Lung (tissue), 12 donors: ENCODE results near the gene ADAMTS2. TPM values are rescaled to one million over a fixed set of nuclear protein-coding genes. Genes with fewer than 3 reads are reported as not detected.

Source experiments
- ATAC-seq: fragments of 200-7000 bp; cut with Tn5 transposase; one replicate; pipeline ENCODE4 v1.9.1; 2020; ENCODE audit warnings: moderate number of reproducible peaks; ENCODE audit not compliant: insufficient read depth, low FRiP score
- DNase-seq, 3 donors: peaks; one replicate each; pipeline ENCODE4 v3.0.0-alpha.2; 2013 to 2017
- H3K27ac ChIP-seq, 2 donors: one replicate each; pipeline ENCODE4 v1.5.1; 2013; ENCODE audit warnings: mild to moderate bottlenecking in 2 of 2, moderate library complexity in 2 of 2, control low read depth in 1 of 2, inconsistent platforms in 1 of 2, low read depth in 1 of 2, low read length in 1 of 2
- H3K27me3 ChIP-seq, 3 donors: one replicate each; pipeline ENCODE4 v1.5.1; 2013; ENCODE audit warnings: low read length in 2 of 3; ENCODE audit not compliant: control insufficient read depth in 3 of 3, insufficient read depth in 3 of 3
- H3K36me3 ChIP-seq, 4 donors: one replicate each; pipeline ENCODE4 v1.5.1; 2013; ENCODE audit warnings: low read length in 4 of 4, mild to moderate bottlenecking in 1 of 4, moderate library complexity in 1 of 4; ENCODE audit not compliant: control insufficient read depth in 4 of 4, insufficient read depth in 4 of 4
- H3K4me1 ChIP-seq, 5 donors: one replicate each; pipeline ENCODE4 v1.5.1; 2013; ENCODE audit warnings: low read length in 5 of 5, mild to moderate bottlenecking in 2 of 5, moderate library complexity in 1 of 5; ENCODE audit not compliant: control insufficient read depth in 5 of 5, insufficient read depth in 5 of 5
- H3K4me3 ChIP-seq: one replicate; pipeline ENCODE4 v1.5.1; 2013; ENCODE audit warnings: mild to moderate bottlenecking, control low read depth, moderate library complexity
- H3K9ac ChIP-seq, 2 donors: one replicate each; pipeline ENCODE4 v1.5.1; 2013; ENCODE audit warnings: low read length in 2 of 2, control low read depth in 1 of 2; ENCODE audit not compliant: insufficient read depth in 1 of 2
- H3K9me3 ChIP-seq, 4 donors: one replicate each; pipeline ENCODE4 v1.5.1; 2013; ENCODE audit warnings: low read length in 3 of 4, mild to moderate bottlenecking in 1 of 4, moderate library complexity in 1 of 4; ENCODE audit not compliant: control insufficient read depth in 4 of 4, insufficient read depth in 3 of 4
- CTCF ChIP-seq: IDR thresholded peaks from 2 replicates; pipeline ENCODE4 v1.5.1; 2012; ENCODE audit warnings: mild to moderate bottlenecking; ENCODE audit errors: control extremely low read depth, extremely low read depth
- WGBS, 2 donors: extraction: QIAGEN DNeasy Blood & Tissue Kit; methylation state at CpG; one replicate each; pipeline ENCODE4 v1.1.7; 2013; 5-methylcytosine and 5-hydroxymethylcytosine counted together
- polyA plus RNA-seq, 2 donors: library from polyadenylated mRNA; stranded (reverse); fragments of 200-250 nt; gene quantifications; one replicate each; pipeline ENCODE4 v1.2.1, GENCODE V29; 2013
- total RNA-seq, 2 donors: library from RNA; depleted of rRNA in 1 of 2; stranded (reverse); fragments of >200 nt in 1 of 2; gene quantifications; one replicate each; pipeline ENCODE4 v1.2.1, GENCODE V29; 2014 to 2021
- donor health status: control.
- donor health status: control.
- donor health status: Bipolar disorder and iron deficiency.
- donor health status: healthy.
- donor health status: DM: yes; HTN: yes; CAD: no.

The ADAMTS2 gene
- total and polyA plus RNA-seq, 4 donors = 9.3 to 45.5 (median 28.7) TPM

- no peak for ATAC-seq
- DNase-seq = no peak
These were observed 205.9 kb downstream of the ADAMTS2 start for GRCh38 chr5:179139111-179139935.

GRCh38 chr5:179138568-179138925, 206.7 kb downstream of the ADAMTS2 start:
- H3K36me3 ChIP-seq = peaks cover 0 to 6% (median 0%) of the 10 kb centered on the region in 4 donors
- 86 to 91% methylated on average over 23 of the region's 23 CpGs for WGBS, 2 donors
- H3K4me3 ChIP-seq = no peak overlapping the region
- TF ChIP-seq CTCF = no peak
- peaks cover 0 to 4% (median 0%) of the 10 kb centered on the region in 5 donors for H3K4me1 ChIP-seq
- no peaks in the 10 kb centered on the region for H3K27me3 ChIP-seq
- no peak for DNase-seq
- H3K9ac ChIP-seq = no peak overlapping the region
- ATAC-seq = no peak
- H3K9me3 ChIP-seq = no peaks in the 10 kb centered on the region
- H3K27ac ChIP-seq = no peak overlapping the region

More at GRCh38 chr5:179139111-179139935, 205.9 kb downstream of the ADAMTS2 start:
- Histone ChIP-seq H3K9me3 (no peaks in the 10 kb centered on the region), H3K27ac (no peak overlapping the region), H3K36me3 (peaks cover 0 to 4% (median 0%) of the 10 kb centered on the region in 4 donors), H3K4me3 (no peak overlapping the region), H3K27me3 (no peaks in the 10 kb centered on the region), H3K4me1 (peaks cover 0 to 4% (median 0%) of the 10 kb centered on the region in 5 donors), H3K9ac (no peak overlapping the region)
- TF ChIP-seq CTCF = no peak
- WGBS, 2 donors = 82 to 95% methylated on average over 21 to 26 of the region's 26 CpGs

DNA sequence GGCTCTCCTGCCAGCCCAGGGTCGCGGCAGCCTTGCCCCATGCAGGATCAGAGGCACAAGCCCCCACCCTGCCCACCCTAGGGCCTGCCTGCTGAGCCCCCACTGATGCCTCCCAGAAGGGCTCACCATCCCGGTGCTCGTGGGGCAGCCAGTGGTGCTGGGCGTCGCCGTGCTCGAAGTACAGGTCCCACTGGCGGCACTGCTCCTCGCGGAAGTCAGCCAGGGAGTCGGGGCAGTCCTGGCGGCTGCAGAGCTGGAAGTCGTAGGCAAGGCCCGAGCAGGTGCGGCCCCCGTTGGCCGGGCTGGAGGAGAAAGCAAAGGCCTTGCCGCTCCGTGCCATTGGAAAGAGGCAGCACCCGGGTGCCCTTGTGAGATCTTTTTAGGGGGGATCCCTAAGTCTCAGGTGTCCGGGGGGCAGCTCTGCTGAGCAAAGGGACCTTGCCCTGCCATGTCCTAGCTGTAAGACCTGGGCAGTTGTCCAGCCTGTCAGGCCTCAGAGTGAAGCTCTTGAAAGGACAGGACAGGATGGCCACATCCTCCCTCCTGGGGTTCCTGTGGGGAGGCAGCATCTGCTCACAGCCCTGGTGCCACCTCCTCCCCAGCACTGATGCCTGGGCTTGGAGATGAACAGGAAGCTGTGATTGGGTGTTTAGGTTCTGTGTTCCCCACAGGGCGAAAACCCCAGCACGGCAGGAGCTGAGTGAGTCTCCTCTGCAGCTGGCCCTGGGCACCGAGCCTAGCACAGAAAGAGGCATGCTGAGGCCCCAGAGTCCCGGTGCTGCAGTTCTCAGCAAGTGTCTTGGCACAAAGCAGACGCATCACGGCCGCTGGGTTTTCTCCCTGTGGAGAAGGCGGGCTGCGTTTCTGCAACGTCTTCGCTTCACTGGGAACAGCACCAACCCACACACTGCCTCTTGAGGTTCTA, 207.4 kb downstream of the ADAMTS2 start:
- TF ChIP-seq CTCF = no peak
- Histone ChIP-seq H3K27ac (no peak overlapping the region), H3K36me3 (peaks cover 0 to 7% (median under 1%) of the 10 kb centered on the region in 4 donors), H3K9ac (no peak overlapping the region), H3K27me3 (no peaks in the 10 kb centered on the region), H3K4me1 (peaks cover 0 to 4% (median 0%) of the 10 kb centered on the region in 5 donors), H3K9me3 (no peaks in the 10 kb centered on the region), H3K4me3 (no peak overlapping the region)
- WGBS, 2 donors = 84 to 93% methylated on average over 33 of the region's 33 CpGs
- ATAC-seq (no peak), DNase-seq (no peak)
